ENCODE measurements around the gene GPC2. TPM values are rescaled to one million over a fixed set of nuclear protein-coding genes. Genes with fewer than 3 reads are reported as not detected.

GPC2 gene
- total RNA-seq, 4 donors from 2014 or later = 7.3 to 27.4 (median 11.8) TPM

GRCh38 chr7:100166317-100166940 is 10.8 kb downstream of the GPC2 start:
- 49 to 60% methylated on average over 16 of the region's 16 CpGs for WGBS, 2 donors

GRCh38 chr7:100163871-100164270 is 13.3 kb downstream of the GPC2 start:
- DNase-seq (ENCODE audit: low spot score in 2 of 2) = no peak
- 90 to 92% methylated on average over 5 of the region's 5 CpGs for WGBS, 2 donors
- no peak for TF ChIP-seq CTCF (IDR thresholded peaks at IDR 0.05)
- no peak for TF ChIP-seq POLR2A (IDR thresholded peaks at IDR 0.05)

More at GRCh38 chr7:100166317-100166940, 10.8 kb downstream of the GPC2 start:
- intact Hi-C loops (cut with DNase I; ENCODE audit: low total_unique reads) = no loop called here
- TF ChIP-seq POLR2A (IDR thresholded peaks at IDR 0.05) (no peak), CTCF (IDR thresholded peaks at IDR 0.05) (no peak)
- no peak overlapping the region for H3K4me3 ChIP-seq (ENCODE audit: low read depth, poor library complexity, severe bottlenecking)
- no peak for DNase-seq (ENCODE audit: low spot score in 2 of 2)

GRCh38 chr7:100163006-100163531 is 14.1 kb downstream of the GPC2 start:
- TF ChIP-seq POLR2A (IDR thresholded peaks at IDR 0.05) (no peak), CTCF (IDR thresholded peaks at IDR 0.05) (no peak)
- 25 to 39% methylated on average over 4 to 6 of the region's 6 CpGs for WGBS, 2 donors
- intact Hi-C loops (cut with DNase I; ENCODE audit: low total_unique reads) = no loop called here
- no peak overlapping the region for H3K4me3 ChIP-seq (ENCODE audit: low read depth, poor library complexity, severe bottlenecking)
- DNase-seq (ENCODE audit: low spot score in 2 of 2) = peak in 1 of 2 donors; percentile 75

More at GRCh38 chr7:100163871-100164270, 13.3 kb downstream of the GPC2 start:
- intact Hi-C loops (cut with DNase I; ENCODE audit: low total_unique reads) = no loop called here
- H3K4me3 ChIP-seq (ENCODE audit: low read depth, poor library complexity, severe bottlenecking) = no peak overlapping the region

GRCh38 chr7:100160067-100160466 is 17.1 kb downstream of the GPC2 start:
- no peak for DNase-seq (ENCODE audit: low spot score in 2 of 2)
- WGBS, 2 donors = 83 to 94% methylated on average over 11 to 17 of the region's 18 CpGs
- intact Hi-C loops (cut with DNase I; ENCODE audit: low total_unique reads) = no loop called here
- H3K4me3 ChIP-seq (ENCODE audit: low read depth, poor library complexity, severe bottlenecking) = no peak overlapping the region
- TF ChIP-seq CTCF (IDR thresholded peaks at IDR 0.05) = no peak
- no peak for TF ChIP-seq POLR2A (IDR thresholded peaks at IDR 0.05)

GRCh38 chr7:100159099-100159623 is 18.0 kb downstream of the GPC2 start:
- TF ChIP-seq CTCF (IDR thresholded peaks at IDR 0.05) (no peak), POLR2A (IDR thresholded peaks at IDR 0.05) (no peak)
- DNase-seq (ENCODE audit: low spot score in 2 of 2) = no peak
- 45 to 49% methylated on average over 7 of the region's 7 CpGs for WGBS, 2 donors
- H3K4me3 ChIP-seq (ENCODE audit: low read depth, poor library complexity, severe bottlenecking) = no peak overlapping the region
- intact Hi-C loops (cut with DNase I; ENCODE audit: low total_unique reads) = no loop called here

Data from lower leg skin (tissue), 4 donors.